COLO668 (cell line): ENCODE results near the gene UBE2D2.

Source experiments
- DNase-seq: peaks from one replicate; lab custom pipeline; 2025; ENCODE audit not compliant: unreplicated experiment; lab: John Stamatoyannopoulos, UW

Gene UBE2D2

DNA sequence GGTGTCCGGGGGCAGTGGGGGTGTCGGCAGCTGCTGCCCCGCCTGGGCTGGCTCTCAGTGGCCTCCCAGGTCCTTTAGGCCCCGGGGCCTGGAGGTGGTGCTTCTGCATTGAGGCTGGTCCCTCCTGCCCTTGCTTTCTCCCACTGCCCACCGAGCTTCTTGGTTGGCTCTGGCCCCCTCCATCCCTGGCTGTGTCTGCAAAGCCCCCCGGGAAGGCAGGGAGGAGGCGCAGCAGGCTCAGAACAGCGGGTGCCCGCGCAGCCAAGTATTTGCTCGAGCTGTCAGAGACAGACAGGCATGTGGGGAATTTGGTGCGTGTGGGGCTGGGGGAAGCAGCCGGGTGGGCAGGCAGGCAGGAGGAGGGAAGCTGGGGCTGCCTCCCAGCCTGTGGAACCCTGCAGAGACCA is 98.6 kb downstream of the UBE2D2 start:
- DNase-seq = no peak

DNA sequence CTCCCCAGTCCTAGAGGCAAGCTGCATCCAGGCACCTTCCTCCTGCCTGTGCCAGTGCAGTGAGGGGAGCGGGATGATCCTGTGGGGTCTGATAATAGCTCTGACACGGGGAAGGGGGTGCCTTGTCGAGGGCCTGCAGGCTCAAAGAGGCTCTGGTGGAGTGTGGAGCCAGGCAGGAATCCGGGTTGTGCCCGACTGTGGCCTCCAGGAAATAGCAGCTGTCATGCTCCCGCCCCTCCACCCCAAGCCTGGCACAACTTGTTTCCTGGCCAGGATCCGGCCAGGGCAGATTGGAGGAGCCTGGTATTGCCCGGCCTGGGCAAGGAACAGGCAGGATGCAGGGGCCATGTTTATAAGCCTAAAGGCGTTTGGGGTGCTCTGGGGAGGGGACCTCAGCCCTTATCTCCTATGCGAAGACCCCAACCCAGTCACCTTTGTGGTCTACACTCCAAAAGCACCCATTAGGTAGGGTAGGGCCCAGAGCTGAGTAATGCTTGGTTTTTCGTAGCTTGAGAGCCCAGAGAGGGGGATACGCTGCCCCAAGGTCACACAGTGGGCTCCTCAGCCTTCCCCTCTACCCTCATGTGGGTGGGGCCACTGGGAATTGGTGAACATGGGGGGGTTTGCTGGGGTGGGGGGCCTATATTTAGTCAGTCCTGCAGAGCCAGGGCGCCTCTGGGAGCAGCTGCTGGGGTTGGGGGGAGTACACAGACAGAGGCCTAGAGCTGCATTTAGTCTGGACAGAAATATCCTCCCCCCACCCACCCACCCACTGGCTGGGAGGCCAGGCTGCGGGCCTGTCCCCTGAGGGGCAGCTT is 99.2 kb downstream of the UBE2D2 start:
- DNase-seq = peak; percentile 66

DNA sequence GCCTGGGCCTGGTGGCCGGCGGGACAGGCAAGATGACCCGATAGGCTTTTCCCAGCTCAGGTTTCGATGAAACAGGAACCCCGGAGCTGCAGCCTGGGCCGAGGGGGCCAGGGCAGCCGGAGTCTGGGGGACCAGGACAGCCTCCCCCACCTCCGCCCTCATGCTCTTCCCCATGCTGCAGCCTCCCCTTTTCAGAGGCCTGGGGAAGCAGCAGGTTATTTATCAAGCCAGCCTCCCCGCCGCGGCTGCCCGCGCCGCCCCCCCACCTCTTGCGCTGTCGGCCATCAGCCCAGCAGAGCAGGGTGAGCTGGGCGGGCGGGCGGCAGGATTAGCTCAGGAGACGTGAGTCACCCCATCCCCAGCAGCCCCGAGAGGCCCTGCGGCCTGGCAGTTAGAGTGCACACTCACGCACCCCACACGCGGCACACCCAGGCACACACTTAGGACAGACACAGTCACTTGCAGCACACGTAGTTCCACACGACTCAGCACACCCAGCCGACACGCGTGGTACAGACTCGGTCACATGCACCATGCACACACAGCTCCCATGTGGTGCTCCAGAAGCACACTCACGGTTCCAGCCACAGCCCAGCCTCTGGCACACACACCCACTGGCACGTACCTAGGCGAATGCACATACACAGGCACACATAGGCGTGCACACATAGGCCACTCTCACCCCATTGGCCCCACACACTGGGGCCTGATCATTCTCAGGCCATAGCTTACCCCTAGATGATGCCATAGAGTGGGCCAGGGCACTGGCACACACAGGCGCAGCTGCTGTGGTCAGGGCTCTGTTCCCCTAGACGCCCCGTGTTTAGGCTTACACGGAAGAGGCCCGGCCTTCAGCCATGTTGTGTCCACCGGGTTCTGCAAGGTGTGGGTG is 100.0 kb downstream of the UBE2D2 start:
- DNase-seq = peak; percentile 75

DNA sequence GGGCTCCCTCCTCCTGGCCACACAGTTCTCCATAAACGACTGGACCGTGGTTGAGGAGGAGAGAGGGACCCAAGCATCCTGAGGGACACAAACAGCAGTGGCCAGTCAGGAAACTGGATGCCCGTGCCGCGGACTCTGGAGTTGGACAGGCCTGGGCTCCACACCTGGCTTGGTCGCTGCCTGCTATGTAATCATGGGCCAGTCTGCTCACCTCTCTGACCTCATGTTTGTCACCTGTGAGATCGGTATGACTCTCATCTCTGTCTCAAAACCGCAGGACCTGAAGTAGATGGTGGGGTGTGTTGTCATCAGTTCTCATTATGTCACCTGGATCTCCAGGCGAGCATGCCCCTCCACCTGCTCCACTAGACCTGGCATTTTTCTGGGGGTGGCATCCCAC is 101.5 kb downstream of the UBE2D2 start:
- DNase-seq = peak; percentile 51

DNA sequence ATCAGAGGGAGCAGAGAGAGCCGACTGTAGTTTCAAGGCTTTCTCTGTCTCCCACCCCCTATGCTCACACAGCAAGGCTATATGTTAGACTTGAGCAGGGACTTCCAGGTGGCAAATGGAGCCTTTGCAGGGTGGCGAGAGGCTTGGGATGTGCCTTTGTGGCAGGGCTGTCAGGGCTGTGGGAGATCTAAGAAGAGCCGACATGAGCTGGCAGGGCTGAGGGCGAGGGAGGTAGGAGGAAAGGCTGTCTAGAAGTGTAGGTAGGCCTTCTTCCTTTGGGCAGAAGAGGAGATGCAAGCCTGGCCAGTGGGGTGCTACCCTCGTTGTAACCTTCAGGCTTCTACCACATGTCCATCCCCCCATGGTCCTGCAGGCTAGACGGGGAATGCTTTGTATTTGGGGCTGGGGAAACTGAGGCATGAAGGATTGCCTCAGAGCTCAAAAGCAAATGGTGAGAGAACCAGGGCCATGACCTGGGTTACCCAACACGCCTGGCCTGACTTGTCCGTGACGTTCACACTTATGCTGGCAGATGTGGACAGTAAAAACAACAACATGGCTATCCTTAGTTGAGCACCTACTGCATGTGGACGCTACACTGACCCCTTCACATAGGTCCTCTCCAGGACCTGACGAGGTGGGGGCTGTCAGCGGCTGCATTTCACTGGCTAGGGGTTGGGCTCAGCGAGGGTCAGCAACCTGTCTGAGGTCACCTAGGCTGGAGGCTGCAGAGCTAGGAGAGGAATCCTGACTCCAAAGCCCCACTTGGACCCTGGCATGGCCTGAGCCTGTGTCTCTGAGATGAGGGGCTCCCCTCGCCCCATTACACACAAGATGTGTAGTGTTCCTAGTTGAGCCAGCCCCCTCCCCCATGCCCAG is 102.3 kb downstream of the UBE2D2 start:
- no peak for DNase-seq

DNA sequence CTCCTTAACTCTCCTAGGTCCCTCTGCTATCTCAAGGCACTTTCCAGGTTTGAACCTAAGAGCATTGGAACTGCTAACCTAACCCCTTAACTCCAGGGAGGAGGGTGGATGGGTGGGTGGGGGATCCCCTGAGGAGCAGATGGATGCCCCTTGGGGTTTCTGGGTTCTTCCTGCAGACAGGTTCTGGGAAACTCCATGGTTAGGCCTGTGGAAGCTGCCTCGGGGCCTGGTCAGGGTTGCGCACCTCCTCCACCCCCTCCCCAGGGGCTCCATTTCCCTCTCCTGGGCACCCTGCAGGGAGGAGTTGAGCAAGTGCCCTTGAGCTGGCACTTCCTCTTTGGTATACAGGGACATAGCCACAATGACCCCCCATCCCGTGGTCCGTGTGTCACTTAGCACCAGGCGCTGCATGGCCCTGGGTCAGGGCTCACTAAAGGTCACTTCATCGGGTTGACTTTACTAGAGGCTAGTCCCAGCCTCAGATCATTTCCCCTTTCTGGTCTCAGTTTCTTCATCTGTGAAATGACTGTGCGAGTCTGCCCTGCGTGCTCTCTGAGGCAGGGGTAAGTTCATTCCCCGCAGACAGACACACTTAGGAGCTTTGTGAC is 103.1 kb downstream of the UBE2D2 start:
- DNase-seq = no peak

DNA sequence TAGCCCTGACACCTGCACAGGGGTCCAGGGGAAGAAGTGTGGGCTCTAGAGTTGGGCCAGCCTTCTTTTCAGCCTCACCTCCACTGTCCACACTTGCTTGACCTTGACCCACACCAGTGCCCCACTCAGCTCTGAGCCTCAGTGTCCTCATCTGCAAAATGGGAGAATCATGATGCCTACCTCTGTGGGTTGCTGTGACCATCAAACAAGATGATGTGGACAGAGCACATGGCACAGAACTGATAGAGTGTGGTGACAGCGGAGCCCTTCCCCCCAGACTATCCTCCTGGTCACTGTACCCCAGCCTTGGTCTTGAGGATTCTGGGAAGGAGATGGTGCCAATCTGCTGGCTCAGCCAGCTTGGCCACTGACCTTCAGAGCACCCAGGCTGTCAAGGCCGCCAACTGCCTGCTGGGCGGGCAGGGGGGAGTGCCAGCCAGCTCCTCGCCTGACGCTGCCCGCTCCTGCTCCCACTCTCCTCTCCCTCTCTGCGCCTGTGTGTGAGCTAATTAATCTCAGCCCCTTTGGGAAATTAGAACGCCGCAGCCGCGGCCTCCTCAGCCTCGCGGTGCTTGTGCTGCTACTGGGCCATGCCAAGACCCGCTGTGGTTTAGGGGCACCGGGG is 103.7 kb downstream of the UBE2D2 start:
- no peak for DNase-seq

DNA sequence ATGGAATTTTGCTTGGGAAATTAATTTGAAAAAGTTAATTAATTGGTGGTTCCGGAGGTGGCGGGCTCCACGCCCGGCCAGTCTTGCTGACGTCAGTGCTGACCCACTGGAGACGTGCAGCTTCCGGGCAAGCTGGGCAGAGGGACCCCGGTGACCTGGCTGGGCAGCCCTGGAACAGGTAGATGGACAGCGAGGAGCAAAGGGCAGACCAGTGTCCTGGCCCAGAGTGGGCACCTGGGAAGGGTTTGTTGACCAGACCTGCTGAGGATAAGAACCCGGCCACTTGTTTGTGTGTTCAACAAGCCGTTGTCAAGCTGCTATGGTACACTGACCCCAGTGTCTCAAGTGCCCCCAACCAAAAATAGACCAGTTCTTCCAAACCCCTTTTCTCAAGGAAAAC is 104.5 kb downstream of the UBE2D2 start:
- no peak for DNase-seq

DNA sequence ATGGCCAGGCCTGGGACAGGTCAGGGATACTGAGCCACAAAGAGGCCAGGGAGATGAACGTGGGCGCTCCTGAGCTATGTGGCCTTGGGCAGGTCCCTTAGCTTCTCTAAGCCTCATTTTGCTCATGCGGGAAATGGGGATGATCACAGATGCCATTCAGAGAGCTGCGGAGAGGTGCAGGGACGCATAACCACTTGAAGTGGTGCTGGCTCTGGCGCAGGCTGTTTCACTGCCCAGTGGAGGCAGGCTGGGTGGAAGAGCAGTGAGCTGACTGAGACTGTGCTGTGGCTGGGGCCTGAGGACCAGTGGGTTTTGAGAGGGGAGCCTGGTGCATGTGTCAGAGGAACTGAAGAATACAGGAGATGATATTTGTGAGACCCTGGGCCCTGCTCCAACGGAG is 105.4 kb downstream of the UBE2D2 start:
- no peak for DNase-seq

DNA sequence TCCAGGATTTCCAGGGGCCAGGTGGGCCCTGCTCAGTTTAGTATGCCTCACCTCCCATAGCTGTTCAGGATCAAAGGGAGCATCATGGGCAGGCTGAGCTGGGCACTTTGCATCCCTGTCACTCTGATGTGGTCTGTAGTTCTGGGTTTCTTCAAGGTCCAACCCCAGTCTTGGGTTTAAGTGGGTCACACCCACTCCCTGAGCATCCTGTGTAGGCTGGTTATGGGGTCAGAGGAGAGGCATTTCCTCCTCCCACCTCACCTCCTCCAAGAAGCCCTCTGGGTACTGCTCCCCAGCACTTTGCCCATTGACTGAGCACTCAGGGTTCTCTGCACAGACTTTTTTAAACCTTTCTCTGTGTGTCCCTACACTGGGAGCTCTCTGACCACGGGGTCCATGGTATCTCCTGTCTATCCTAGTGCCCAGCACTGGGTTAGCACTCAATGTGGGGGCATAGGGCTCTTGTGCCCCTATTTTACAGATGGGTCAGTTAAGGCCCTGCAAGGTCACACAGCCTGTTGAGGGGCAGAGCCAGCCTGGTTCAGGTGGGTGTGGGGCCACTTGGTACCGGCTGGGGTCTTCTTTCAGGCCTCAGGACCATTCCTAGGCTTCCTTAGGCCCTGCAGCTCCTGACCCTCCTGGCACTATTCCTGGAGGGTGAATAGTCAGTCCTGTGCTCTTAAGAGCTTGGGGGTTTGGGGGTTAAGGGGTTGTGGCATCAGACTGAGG is 106.0 kb downstream of the UBE2D2 start:
- no peak for DNase-seq

DNA sequence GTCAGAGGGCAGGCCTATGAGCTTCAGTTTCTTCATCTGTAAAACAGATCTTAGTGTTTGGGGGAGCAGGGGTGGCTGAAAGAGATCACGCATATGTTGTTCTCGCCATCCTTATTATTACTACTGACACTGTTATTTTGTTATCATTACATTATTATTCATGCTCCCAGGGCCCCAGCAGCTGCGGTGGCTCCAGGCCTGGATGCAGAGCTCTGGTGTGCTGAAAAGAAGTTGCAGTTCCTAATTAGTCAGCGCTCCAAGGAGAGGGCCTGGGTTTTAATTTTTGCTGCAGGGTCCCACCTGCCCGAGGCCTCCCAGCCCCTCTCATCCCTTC is 106.6 kb downstream of the UBE2D2 start:
- no peak for DNase-seq

DNA sequence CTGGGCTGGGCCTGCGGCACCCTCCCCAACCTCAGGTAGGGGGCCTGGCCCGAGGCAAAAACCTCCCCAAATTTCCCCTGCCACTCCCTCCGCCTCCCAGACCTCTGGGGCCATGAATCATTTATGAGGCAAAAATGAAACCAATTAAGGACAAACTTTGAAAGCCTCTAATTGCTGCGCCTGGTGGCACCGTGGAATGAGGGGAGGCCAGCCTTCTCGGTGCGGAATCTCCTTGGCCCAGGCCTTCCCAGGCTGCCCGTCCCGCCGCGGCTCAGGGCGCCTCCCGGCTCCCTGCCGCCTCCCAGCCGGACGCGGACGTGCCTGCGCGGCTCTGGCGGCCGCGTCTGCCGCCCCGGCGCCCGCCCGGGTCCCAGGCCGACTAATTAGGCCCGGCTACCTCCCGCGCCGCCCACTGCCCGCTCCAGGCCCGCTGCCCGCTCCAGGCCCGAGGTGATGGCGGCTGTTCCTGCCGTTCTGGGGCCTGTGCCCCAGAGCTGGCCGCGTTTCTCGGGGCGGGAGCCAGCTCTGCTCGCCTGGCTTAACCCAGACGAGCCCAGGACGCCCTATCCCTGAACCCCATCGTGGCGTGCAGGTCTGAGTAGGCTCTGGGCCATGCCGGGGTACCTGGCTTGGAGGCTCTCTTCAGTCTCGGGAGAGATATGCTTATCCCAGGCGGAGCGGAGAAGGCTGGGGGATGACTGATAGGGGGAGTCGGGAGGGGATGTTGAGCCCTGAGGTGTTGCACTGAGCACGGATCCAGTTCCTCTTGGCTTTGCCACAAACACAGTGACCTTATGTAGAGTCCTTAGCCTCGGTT is 107.1 kb downstream of the UBE2D2 start:
- peak; percentile 49 for DNase-seq

DNA sequence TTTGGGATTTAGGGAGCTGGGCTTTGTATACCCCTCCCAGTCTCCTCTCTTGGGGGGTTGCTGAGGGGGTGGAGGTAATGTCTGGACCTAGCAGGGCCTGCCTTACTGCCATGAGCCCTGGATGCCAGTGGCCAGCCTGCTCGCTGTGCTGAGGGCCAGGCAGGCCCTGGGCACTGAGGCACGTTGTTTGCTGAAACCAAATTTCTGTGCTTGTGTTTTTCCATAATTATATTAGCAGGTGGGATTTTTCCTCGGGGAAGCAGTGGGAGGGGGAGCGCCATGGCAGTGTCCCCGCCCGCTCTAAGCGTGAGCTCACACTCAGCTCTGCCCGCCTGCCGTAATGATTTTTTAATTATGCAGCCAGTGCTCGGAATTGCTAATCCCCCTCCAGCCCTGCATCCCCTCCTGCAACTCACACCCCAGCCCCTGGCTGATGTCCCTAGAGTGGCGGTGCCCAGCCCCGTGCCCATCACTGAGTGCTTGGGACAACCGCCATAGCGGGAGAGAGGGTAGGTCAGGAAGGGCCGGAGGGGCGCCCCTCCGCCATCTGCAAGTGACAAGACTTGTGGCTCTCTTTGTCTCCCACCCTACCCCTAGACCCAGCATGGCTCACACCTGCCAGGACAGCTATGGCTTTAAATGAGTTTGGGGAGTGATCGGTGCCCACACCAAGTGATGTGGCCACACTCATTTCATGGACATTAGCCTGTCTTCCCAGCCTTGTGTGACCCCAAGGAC is 108.0 kb downstream of the UBE2D2 start:
- peak; percentile 49 for DNase-seq

DNA sequence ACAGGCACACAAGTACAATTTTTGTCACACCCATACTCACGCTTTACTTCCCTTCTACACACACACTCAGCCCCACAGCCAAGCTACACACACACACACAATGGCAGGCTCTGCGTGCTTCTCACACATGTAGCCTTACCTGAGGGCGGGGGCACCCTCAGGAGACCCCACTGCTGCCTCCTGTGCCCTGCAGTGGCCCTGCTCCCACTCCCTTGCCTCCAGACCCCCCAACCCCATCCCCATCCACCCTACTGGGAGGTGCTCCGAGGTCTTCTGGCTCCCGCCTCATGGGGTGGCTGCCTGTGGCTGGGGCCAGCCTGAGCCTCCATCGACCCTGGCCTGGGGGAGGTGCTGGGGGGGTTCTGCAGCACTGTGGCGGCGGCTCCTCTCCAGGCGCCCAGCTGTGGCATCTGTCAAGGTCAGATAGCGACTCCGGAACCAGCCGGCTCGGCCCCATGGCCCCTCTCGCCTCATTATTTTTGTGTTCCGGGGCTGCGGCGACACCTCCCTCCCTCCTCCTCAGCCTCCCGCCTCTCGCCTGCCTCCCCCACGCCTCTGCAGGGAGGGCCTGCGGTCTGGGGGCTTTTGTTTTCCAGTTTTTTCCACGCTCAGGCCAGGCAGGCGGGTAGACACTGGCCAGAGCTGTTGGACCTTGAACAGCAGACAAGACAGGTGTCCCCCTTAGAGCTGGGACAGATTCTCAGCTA is 108.7 kb downstream of the UBE2D2 start:
- peak; percentile 84 for DNase-seq

DNA sequence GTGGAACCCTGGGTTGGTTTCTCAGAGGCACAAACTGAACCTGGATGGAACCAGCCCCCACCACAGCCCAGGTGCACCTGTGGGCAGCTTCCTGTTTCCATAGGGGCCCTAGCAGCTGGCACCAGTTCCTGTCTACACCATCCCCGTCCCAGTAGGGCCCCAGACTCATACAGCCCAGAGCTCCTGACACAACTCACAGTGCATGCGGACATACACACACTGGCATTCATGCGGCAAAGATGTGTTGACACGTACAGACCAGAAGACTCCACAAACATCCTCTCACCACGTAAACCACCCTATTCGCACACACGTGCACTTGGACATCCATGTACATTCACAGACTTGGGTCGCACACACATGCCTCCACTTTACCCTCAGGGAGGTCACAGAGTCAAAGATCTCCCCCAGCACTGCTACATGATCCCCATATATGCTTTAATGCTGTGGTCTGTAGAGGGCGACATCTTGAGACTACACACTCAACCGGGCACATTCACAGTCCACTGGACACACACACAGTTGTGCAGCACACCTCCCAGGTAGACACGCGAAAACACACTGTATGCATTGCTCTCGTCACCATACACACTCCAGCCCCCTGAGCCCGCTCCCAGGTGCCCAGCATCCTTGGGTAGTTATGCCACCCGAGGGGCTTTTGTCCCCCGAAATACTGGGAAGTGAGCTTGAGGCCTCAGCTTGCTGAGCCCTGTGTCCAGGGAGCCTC is 109.4 kb downstream of the UBE2D2 start:
- peak; percentile 86 for DNase-seq

DNA sequence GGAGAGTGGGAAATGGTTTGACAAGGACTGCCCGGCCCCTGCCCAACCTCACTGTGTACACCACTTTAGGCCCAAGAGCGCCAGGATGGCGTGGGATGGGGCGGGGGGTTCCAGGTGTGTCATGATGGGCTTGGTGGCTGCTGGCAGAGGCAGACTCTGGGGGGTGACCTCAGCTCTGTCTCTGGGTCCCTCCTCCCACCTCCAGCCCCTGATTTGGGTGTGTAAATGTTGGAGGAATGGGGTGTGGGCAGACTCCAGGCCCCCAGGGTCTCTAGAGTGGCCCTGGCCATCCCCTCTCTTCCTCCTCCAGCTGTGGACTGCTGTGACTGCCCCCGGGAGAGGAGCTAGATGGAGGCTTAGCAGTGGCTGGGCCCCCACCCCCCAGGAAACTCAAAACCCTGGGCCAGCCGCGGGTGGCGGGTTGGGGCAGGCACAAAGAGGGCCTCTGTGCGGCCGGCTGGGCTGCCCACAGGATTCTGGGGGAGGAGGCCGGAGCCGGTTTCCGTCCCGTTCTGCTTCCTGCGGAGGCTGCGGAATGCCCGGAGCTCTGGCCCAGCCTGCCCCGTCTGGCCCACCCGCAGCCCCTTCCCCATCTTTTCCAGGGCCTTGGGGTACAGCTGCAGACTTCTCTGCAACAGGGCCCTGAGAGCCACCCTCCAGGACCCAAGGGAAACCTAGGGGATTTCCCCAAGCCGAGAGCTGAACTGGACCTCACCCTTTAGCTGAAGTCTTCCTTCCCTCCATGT is 110.1 kb downstream of the UBE2D2 start:
- DNase-seq = peak; percentile 38
